COR-L47 (cell line): ENCODE results near the gene RHOV.
A peak's percentile ranks its signal among the peaks of the same experiment; 100 is the strongest.

Source experiments
- DNase-seq: peaks from one replicate; lab custom pipeline; 2025; lab: John Stamatoyannopoulos, UW

RHOV gene

GRCh38 chr15:40904552-40905201 is 30.6 kb upstream of the RHOV start:
- DNase-seq: no peak

GRCh38 chr15:40902605-40903561 is 28.8 kb upstream of the RHOV start:
- no peak for DNase-seq

DNA sequence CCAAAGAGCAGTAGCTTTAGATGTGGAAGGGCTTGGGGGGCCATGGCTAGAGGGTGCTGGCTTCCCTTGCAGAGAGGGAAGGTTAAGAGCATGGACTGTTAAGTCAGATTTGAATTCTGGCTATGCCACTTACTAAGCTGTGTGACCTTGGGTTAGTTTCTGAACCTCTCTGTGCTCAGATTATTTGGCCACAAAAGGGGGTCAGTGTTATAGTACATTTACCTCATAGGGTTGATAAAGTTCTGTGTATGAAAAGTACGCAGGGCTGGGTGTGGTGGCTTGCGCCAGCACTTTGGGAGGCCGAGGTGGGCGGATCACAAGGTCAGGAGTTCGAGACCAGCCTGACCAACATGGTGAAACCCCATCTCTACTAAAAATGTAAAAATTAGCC is 27.0 kb upstream of the RHOV start:
- DNase-seq: no peak

- DNase-seq: no peak
Measured at GRCh38 chr15:40900256-40901052, 26.4 kb upstream of the RHOV start.

DNA sequence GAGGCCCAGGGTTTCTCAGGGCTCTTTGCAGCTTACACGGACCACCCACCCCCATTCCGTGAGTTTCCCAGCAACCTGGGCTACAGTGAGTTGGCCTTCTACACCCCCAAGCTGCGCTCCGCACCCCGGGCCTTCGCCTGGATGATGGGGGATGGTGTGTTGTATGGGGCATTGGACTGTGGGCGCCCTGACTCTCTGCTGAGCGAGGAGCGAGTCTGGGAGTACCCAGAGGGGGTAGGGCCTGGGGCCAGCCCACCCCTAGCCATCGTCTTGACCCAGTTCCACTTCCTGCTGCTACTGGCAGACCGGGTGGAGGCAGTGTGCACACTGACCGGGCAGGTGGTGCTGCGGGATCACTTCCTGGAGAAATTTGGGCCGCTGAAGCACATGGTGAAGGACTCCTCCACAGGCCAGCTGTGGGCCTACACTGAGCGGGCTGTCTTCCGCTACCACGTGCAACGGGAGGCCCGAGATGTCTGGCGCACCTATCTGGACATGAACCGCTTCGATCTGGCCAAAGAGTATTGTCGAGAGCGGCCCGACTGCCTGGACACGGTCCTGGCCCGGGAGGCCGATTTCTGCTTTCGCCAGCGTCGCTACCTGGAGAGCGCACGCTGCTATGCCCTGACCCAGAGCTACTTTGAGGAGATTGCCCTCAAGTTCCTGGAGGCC is 25.6 kb upstream of the RHOV start:
- no peak for DNase-seq

- peak; percentile 55 for DNase-seq
Measured at GRCh38 chr15:40894681-40895448, 20.8 kb upstream of the RHOV start.

DNA sequence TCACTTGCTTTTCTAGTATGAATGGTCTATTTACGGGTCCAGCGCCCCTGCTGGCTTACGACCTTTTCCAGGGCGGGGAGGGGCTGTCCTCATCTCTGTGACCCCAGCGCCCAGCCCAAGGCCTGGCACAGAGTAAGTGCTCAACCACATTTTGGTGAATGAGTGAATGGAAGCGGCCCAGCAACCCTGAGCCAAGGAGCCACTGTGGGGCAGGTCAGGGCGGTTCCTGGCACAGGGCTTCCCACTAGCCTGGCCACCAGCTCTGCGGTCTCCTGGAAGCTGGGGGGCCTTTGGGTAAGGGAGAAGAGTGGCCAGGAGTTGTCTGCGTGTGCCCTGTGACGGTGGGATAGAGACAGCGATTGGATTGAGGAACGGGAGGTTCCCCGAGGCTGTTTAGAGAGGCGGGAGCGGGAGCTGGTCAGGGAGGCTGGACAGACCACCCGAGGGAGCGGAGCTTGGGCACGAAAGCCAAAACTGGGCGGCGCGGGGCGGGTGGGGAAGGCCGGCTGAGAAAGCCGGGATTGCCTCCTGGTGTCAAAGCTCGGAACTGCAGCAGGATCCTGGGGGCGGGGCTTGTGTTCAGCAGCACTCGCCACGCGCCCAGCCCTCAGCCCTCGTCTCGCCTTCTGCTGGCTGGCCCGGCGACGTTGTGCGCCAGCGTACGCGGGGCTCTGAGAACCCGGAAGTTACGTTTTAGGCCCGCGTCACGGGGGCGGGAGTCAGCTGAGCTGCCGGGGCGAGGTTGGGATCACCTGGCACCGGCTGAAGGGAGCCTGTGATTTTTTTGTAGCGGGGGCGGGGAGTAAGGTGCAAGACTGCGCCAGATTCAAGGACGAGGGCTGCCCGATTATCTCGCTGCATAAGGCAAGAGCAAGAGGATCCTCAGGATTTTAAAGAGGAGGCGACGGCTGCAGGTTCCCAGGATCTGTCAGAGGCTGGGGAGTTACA is 20.0 kb upstream of the RHOV start, which contains the start of gene VPS18:
VPS18 (plus strand) TSS at position 718 of the 948 bp plus-strand sequence. CDS start 319 bp downstream, outside the sequence.
- DNase-seq: peak; percentile 97

GRCh38 chr15:40893019-40893670 is 19.1 kb upstream of the RHOV start:
- no peak for DNase-seq

DNA sequence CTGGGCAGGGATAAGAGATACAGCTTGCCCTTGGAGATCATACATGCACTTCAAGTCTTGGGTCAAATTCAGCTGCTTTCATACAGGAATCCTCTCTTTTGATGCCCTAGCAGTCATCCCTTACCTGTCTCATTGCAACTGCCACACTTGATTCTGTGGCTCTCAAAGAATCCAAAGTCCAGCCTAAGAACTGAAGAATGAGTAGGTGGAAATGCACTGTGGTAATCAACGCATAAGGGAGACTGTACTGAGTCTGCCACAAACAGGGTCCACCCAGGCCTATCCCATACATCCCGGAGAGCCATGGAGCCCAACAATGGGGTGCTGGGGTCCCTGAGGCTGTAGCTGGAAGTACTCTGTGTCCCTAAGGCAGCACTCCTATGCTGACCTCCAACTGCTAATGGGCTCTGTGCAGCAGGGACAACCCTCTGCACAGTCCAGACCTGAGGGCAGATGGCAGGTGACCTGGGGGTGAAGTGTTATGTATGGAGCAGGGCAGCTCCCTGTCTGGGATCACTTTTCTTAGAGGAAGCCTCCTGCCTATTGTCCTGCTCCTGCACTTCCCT is 18.5 kb upstream of the RHOV start:
- DNase-seq: no peak

GRCh38 chr15:40891810-40892446 is 17.9 kb upstream of the RHOV start:
- peak; percentile 72 for DNase-seq

GRCh38 chr15:40891138-40891537 is 17.1 kb upstream of the RHOV start:
- no peak for DNase-seq

DNA sequence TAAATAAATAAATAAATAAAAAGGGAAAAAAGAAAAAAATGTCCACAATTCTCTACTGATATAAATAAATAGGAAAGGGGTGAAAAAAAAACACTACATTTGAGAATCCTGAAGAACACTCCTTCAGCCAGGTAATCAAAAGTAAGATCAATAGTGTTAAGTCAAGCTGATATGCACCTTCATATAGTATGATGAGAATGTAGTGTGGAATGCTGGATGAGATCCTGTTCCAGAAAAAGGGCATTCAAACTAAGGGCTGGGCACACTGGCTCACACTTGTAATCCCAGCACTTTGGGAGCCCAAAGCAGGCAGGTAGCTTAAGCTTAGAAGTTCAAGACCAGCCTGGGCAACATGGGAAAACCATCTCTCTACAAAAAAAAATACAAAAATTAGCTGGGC is 15.1 kb upstream of the RHOV start:
- DNase-seq: no peak

DNA sequence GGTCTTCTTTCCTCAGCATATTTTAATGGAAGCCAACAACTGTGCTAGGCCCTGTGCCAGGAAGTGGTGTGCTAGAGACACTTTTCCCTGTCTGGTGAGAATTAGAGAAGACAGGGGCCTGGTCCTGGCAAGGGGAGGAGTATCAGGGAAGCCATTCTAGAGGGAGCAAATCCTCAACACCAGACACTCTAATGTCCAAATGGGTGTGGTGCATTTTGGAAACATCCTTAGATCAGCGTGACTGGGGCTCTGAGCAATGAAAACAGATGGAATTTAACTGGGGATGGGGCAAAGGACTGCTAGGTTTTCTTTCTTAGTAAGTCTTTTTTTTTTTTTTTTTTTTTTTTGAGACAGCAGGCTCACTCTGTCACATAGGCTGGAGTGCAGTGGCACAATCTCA is 12.6 kb upstream of the RHOV start:
- DNase-seq: no peak

- no peak for DNase-seq
Measured at GRCh38 chr15:40881351-40881750, 7.3 kb upstream of the RHOV start.

- no peak for DNase-seq
Measured at GRCh38 chr15:40879609-40880008, 5.6 kb upstream of the RHOV start.

DNA sequence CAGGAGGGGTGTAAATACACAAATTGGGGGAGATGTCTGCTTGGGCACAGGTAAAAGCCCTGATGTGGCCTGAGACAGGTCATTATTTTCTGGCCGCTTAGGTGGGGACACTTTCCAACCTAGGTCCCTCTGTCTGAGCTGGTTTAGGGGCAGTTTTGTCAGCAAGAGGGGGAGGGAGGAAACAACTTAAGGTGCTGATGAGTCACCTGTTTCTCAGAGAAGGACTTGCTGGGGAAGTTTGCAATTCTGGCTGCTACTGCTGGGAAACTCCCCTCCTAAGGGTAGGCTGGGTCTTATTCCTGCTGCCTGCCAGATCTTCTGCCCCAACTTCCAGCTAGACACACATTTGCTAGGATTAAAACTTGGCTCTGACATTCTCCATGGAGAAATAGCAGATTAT is 4.8 kb upstream of the RHOV start:
- no peak for DNase-seq

GRCh38 chr15:40877694-40878093 is 3.7 kb upstream of the RHOV start:
- DNase-seq: no peak

DNA sequence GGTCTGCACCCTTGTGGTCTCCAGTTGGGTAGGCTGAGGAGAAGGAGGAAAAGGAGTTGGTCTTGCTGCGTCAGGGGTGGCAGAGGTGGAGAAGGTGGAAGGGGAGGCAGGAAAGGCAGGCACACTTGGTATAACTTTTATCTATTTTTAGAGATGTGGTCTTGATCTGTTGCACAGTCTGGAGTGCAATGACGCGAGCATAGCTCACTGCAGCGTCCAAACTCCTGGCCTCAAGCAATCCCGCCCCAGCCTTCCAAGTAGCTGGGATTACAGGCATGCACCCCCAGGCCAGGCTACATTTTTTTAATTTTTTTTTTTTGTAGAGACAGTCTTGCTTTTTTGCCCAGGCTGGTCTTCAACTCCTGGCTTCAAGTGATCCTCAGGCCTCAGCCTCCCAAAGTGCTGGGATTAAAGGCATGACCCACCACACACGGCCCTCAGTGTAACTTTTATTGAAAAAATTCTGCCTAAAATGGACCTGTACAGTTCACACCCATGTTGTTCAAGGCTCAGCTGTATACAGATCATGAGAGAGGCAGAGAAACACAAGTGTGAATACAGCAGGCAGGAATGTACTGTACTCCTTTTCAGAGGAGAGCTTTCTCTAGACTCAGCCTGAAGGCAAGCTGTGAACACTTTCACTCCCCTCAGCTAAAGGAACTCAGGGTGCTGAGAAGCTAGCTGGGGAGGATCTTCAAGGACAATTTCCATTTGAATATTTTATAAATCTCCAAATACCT is 2.1 kb upstream of the RHOV start:
- DNase-seq: no peak
